Upper lobe of left lung (tissue), 4 donors: ENCODE results near the gene SLC9A9.

Source experiments
- EP300 ChIP-seq, 4 donors: sonication (generic); formaldehyde crosslinking; IDR thresholded peaks; one replicate each; pipeline ENCODE4 v1.5.1; 2017; ENCODE audit warnings: antibody characterized with exemption in 4 of 4, control low read depth in 2 of 4
- POLR2A ChIP-seq, 4 donors: fragments of 450-650 bp; IDR thresholded peaks; one replicate each; pipeline ENCODE4 v1.5.1; 2016 to 2017; ENCODE audit warnings: antibody characterized with exemption in 4 of 4, mild to moderate bottlenecking in 2 of 4
- POLR2AphosphoS5 ChIP-seq, 2 donors: sonication (generic); formaldehyde crosslinking; IDR thresholded peaks; one replicate each; pipeline ENCODE4 v1.5.1; 2017; ENCODE audit warnings: antibody characterized with exemption in 2 of 2
- TF ChIP-seq, protein P1 (sequence below), 6 experiments: fragments of 450-650 bp in 4 of 6; fragments of 200-600 bp in 2 of 6; sonication (generic) in 2 of 6; IDR thresholded peaks; one replicate each; pipeline ENCODE4 v1.5.1; 2016 to 2019; ENCODE audit warnings: antibody characterized with exemption in 6 of 6

DNA sequence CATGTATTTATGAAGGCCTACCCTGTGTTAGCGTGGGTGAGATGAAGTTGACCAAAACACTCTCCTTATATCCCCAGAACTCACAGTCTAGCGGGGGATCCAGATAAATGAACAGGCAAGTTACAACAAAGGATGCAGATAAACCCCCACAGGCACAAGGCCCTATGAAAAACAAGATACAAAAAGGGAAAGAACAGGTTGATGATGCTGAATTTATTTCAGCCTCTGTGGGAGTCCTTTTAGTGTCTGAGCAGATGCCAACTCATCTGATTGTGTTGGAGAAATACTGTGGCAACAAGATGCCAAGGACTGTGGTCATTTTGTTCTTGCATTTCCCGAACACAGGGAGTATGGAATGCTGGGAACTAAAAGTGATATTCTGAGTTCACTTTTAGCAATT is 428.7 kb downstream of the SLC9A9 start:
- TF ChIP-seq, protein P1, sequence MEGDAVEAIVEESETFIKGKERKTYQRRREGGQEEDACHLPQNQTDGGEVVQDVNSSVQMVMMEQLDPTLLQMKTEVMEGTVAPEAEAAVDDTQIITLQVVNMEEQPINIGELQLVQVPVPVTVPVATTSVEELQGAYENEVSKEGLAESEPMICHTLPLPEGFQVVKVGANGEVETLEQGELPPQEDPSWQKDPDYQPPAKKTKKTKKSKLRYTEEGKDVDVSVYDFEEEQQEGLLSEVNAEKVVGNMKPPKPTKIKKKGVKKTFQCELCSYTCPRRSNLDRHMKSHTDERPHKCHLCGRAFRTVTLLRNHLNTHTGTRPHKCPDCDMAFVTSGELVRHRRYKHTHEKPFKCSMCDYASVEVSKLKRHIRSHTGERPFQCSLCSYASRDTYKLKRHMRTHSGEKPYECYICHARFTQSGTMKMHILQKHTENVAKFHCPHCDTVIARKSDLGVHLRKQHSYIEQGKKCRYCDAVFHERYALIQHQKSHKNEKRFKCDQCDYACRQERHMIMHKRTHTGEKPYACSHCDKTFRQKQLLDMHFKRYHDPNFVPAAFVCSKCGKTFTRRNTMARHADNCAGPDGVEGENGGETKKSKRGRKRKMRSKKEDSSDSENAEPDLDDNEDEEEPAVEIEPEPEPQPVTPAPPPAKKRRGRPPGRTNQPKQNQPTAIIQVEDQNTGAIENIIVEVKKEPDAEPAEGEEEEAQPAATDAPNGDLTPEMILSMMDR (IDR thresholded peaks at IDR 0.05), result no peak
- TF ChIP-seq POLR2A (IDR thresholded peaks at IDR 0.05) (no peak), EP300 (IDR thresholded peaks at IDR 0.05) (no peak), POLR2AphosphoS5 (IDR thresholded peaks at IDR 0.05) (no peak)
